Neural progenitor cell (in vitro differentiated cells): ENCODE results near the gene MICALL2. TPM values are rescaled to one million over a fixed set of nuclear protein-coding genes. Genes with fewer than 3 reads are reported as not detected.

Source experiments
- DNase-seq: peaks from one replicate; pipeline ENCODE4 v3.0.0-alpha.2; 2016; ENCODE audit warnings: low spot score
- H2AFZ ChIP-seq: fragments of 200-600 bp; sonication (generic); replicated peaks from 2 replicates; pipeline ENCODE4 v1.6.1; 2016; ENCODE audit warnings: antibody characterized with exemption
- H3F3A ChIP-seq: fragments of 200-600 bp; sonication (generic); 2 replicates; pipeline ENCODE4 v1.6.1; 2016; ENCODE audit warnings: antibody characterized with exemption, low read depth
- H3K27ac ChIP-seq: fragments of 200-600 bp; sonication (generic); 2 replicates; pipeline ENCODE4 v1.5.1; 2016; ENCODE audit warnings: mild to moderate bottlenecking
- H3K27me3 ChIP-seq: fragments of 200-600 bp; sonication (generic); 2 replicates; pipeline ENCODE4 v1.6.1; 2016; ENCODE audit warnings: mild to moderate bottlenecking, moderate library complexity
- H3K36me3 ChIP-seq: fragments of 200-600 bp; sonication (generic); 2 replicates; pipeline ENCODE4 v1.5.1; 2016
- H3K4me1 ChIP-seq: fragments of 200-600 bp; sonication (generic); 2 replicates; pipeline ENCODE4 v1.6.1; 2016; ENCODE audit warnings: mixed run types
- H3K4me2 ChIP-seq: fragments of 200-600 bp; sonication (generic); 2 replicates; pipeline ENCODE4 v1.6.1; 2016
- H3K4me3 ChIP-seq: fragments of 200-600 bp; sonication (generic); 2 replicates; pipeline ENCODE4 v1.5.1; 2016
- H3K79me2 ChIP-seq: fragments of 200-600 bp; sonication (generic); 2 replicates; pipeline ENCODE4 v1.6.1; 2016; ENCODE audit warnings: low read depth
- H3K9ac ChIP-seq: fragments of 200-600 bp; sonication (generic); 2 replicates; pipeline ENCODE4 v1.6.1; 2016
- H3K9me3 ChIP-seq: fragments of 200-600 bp; sonication (generic); 2 replicates; pipeline ENCODE4 v1.5.1; 2016; ENCODE audit warnings: low read depth
- H4K20me1 ChIP-seq: fragments of 200-600 bp; sonication (generic); 2 replicates; pipeline ENCODE4 v1.6.1; 2016; ENCODE audit warnings: low read depth
- H3K27ac Mint-ChIP-seq: 3 replicates; pipeline ENCODE4 v1.8.0; 2021; ENCODE audit warnings: mixed read lengths
- H3K27me3 Mint-ChIP-seq: 2 replicates; pipeline ENCODE4 v1.8.0; 2022; ENCODE audit warnings: low read depth, mild to moderate bottlenecking, inconsistent platforms, moderate library complexity, mixed read lengths; ENCODE audit not compliant: insufficient read depth
- H3K36me3 Mint-ChIP-seq: 3 replicates; pipeline ENCODE4 v1.8.0; 2021; ENCODE audit warnings: mixed read lengths
- H3K4me1 Mint-ChIP-seq: 3 replicates; pipeline ENCODE4 v1.8.0; 2021; ENCODE audit warnings: mixed read lengths
- H3K4me3 Mint-ChIP-seq: 3 replicates; pipeline ENCODE4 v1.8.0; 2021; ENCODE audit warnings: mild to moderate bottlenecking, moderate library complexity, mixed read lengths
- H3K9me3 Mint-ChIP-seq: 3 replicates; pipeline ENCODE4 v1.8.0; 2020; ENCODE audit warnings: mixed read lengths
- EZH2 ChIP-seq: fragments of 200-600 bp; sonication (generic); IDR thresholded peaks from 2 replicates; pipeline ENCODE4 v1.6.1; 2017; ENCODE audit warnings: antibody characterized with exemption, mild to moderate bottlenecking, moderate library complexity
- EZH2phosphoT487 ChIP-seq: fragments of 200-600 bp; sonication (generic); IDR thresholded peaks from 2 replicates; pipeline ENCODE4 v1.6.1; 2017; ENCODE audit warnings: antibody characterized with exemption
- total RNA-seq: library from RNA; depleted of rRNA; stranded (reverse); fragments of >200 nt; gene quantifications from 2 replicates; pipeline ENCODE4 v1.2.3, GENCODE V29; 2015; ENCODE audit warnings: low replicate concordance
- TF ChIP-seq, protein P1 (sequence below): fragments of 200-600 bp; sonication (generic); IDR thresholded peaks from 2 replicates; pipeline ENCODE4 v1.5.1; 2017; ENCODE audit warnings: antibody characterized with exemption, mild to moderate bottlenecking

The MICALL2 gene
- total RNA-seq, 1 donor from 2014 or later: 6.0 TPM

DNA sequence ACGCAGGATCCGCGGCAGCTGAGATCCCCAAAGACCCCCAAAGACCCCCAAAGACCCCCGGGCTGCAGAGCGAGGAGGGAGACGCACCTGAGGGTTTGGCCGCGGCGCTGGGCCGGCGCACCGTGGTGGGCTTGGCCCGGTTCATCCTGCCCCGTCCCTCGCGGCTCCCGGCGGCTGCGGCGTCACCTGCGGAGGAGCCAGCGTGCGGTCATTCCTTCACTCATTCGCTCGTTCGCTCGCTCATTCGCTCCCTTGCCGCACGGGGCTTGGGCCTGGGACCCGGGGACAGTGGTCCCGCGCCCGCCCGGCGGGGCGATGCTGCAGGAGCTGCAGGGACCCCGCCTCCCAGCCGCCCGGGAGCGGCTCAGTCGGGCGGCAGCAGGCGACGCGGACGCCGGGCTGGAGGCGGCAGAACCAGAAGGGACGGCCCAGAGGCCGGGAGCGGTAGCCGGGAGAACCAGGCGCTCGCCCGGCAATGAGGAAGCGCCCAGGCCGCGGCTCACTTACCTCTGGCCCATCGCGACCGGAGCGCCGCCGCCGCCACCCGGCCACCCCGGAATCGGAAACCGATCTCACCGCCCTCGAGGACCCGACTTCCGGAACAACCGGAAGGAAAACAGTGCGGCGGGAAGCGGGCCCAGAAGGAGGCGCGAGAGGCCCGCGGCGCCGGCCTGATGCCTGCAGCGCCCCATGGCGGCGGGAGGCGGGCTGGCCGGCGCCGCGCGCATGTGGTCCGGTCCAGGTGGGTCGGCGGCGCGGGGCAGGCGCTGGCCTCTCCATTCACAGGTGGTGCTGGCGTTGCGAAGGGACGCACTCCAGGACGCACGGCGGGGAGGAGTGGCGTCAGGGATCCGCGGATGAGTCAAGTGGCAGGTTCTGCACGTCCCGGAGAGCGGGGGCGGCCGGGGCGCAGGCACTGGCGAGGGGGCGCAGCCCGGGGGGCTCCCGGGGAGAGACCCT is 44.8 kb upstream of the MICALL2 start, which contains the start of gene INTS1:
Gene INTS1 (minus strand): TSS at position 574 of the 960 bp plus-strand sequence. CDS start 429 bp downstream, at position 145.
- Histone ChIP-seq H4K20me1 (peaks cover 23% of the 10 kb centered on the region), H3K79me2 (peaks cover 33% of the 10 kb centered on the region), H3K4me3 (peak within 1 kb of the TSS; percentile 100), H3F3A (peaks cover 15% of the 10 kb centered on the region), H3K36me3 (no peaks in the 10 kb centered on the region), H3K4me1 (peaks cover 6% of the 10 kb centered on the region), H3K27ac (no peak within 1 kb of the TSS), H3K27me3 (no peaks in the 10 kb centered on the region), H3K4me2 (peak within 1 kb of the TSS; percentile 95), H2AFZ (peak within 1 kb of the TSS; percentile 70), H3K9me3 (no peaks in the 10 kb centered on the region), H3K9ac (peak within 1 kb of the TSS; percentile 97)
- TF ChIP-seq, protein P1, sequence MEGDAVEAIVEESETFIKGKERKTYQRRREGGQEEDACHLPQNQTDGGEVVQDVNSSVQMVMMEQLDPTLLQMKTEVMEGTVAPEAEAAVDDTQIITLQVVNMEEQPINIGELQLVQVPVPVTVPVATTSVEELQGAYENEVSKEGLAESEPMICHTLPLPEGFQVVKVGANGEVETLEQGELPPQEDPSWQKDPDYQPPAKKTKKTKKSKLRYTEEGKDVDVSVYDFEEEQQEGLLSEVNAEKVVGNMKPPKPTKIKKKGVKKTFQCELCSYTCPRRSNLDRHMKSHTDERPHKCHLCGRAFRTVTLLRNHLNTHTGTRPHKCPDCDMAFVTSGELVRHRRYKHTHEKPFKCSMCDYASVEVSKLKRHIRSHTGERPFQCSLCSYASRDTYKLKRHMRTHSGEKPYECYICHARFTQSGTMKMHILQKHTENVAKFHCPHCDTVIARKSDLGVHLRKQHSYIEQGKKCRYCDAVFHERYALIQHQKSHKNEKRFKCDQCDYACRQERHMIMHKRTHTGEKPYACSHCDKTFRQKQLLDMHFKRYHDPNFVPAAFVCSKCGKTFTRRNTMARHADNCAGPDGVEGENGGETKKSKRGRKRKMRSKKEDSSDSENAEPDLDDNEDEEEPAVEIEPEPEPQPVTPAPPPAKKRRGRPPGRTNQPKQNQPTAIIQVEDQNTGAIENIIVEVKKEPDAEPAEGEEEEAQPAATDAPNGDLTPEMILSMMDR: peak; percentile 84
- TF ChIP-seq EZH2 (peak; percentile 50), EZH2phosphoT487 (no peak)
- Mint-ChIP-seq H3K4me3 (peak within 1 kb of the TSS; percentile 92), H3K36me3 (peaks cover 10% of the 10 kb centered on the region), H3K27ac (no peak within 1 kb of the TSS), H3K27me3 (peaks cover 6% of the 10 kb centered on the region), H3K4me1 (peaks cover 23% of the 10 kb centered on the region), H3K9me3 (no peaks in the 10 kb centered on the region)
- peak; percentile 95 for DNase-seq

DNA sequence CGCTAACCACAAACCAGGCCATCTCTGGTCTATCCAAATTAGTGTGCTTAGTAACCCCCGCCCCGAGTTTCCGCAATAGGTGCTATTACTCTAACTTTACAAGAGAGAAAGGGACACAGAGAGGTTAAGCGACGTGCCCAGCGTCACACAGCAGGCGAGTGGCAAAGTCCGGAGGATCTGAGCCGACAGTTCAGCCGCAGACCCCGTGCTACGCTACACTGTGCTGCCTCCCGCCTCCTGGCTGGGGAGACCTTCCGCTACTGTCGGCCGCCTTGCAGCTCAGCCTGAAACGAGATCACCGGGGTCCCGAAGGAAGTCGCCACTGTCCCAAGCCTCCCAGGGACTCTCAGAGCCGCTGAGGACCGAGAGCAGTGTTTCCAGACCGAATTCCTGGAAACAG is 44.1 kb upstream of the MICALL2 start:
- H3K36me3 ChIP-seq: no peaks in the 10 kb centered on the region
- peak overlapping the region; percentile 97 for H3K9ac ChIP-seq
- H3K27ac Mint-ChIP-seq: no peak overlapping the region
- peaks cover 10% of the 10 kb centered on the region for H3K36me3 Mint-ChIP-seq
- peaks cover 5% of the 10 kb centered on the region for H3K27me3 Mint-ChIP-seq
- peak overlapping the region; percentile 100 for H3K4me3 ChIP-seq
- H4K20me1 ChIP-seq: peaks cover 23% of the 10 kb centered on the region
- DNase-seq: peak; percentile 19
- H3F3A ChIP-seq: peaks cover 15% of the 10 kb centered on the region
- peaks cover 23% of the 10 kb centered on the region for H3K4me1 Mint-ChIP-seq
- TF ChIP-seq EZH2 (no peak), EZH2phosphoT487 (no peak)
- TF ChIP-seq, protein P1: no peak
- no peak overlapping the region for H3K27ac ChIP-seq
- no peaks in the 10 kb centered on the region for H3K9me3 Mint-ChIP-seq
- H3K4me3 Mint-ChIP-seq: peak overlapping the region; percentile 92
- H3K4me1 ChIP-seq: peaks cover 6% of the 10 kb centered on the region
- peaks cover 33% of the 10 kb centered on the region for H3K79me2 ChIP-seq
- H2AFZ ChIP-seq: no peak overlapping the region
- no peaks in the 10 kb centered on the region for H3K27me3 ChIP-seq
- peak overlapping the region; percentile 95 for H3K4me2 ChIP-seq
- H3K9me3 ChIP-seq: no peaks in the 10 kb centered on the region

GRCh38 chr7:1502845-1503244 is 43.6 kb upstream of the MICALL2 start:
- peak overlapping the region; percentile 95 for H3K4me2 ChIP-seq
- peaks cover 23% of the 10 kb centered on the region for H3K4me1 Mint-ChIP-seq
- H3K4me1 ChIP-seq: peaks cover 6% of the 10 kb centered on the region
- H3K36me3 ChIP-seq: no peaks in the 10 kb centered on the region
- H4K20me1 ChIP-seq: peaks cover 23% of the 10 kb centered on the region
- H3K79me2 ChIP-seq: peaks cover 33% of the 10 kb centered on the region
- H3K27me3 ChIP-seq: no peaks in the 10 kb centered on the region
- TF ChIP-seq EZH2phosphoT487 (no peak), EZH2 (no peak)
- TF ChIP-seq, protein P1: no peak
- H3K36me3 Mint-ChIP-seq: peaks cover 10% of the 10 kb centered on the region
- peaks cover 15% of the 10 kb centered on the region for H3F3A ChIP-seq
- DNase-seq: no peak
- H3K27me3 Mint-ChIP-seq: peaks cover 2% of the 10 kb centered on the region
- H3K9me3 Mint-ChIP-seq: no peaks in the 10 kb centered on the region
- H3K4me3 Mint-ChIP-seq: peak overlapping the region; percentile 92
- no peak overlapping the region for H3K27ac Mint-ChIP-seq
- H3K9me3 ChIP-seq: no peaks in the 10 kb centered on the region
- no peak overlapping the region for H3K27ac ChIP-seq
- H2AFZ ChIP-seq: no peak overlapping the region
- H3K9ac ChIP-seq: no peak overlapping the region
- H3K4me3 ChIP-seq: peak overlapping the region; percentile 100
